RWPE2 (cell line): ENCODE data around the gene CFAP58.

Experiments
- ATAC-seq: fragments of 200-7000 bp; cut with Tn5 transposase; 3 replicates; pipeline ENCODE4 v1.9.1; 2021; ENCODE audit warnings: low read depth
- DNase-seq: peaks from one replicate; pipeline ENCODE4 v3.0.0-alpha.2; 2020; ENCODE audit warnings: low spot score
- H3K27ac ChIP-seq: fragments of 450-650 bp; 2 replicates; pipeline ENCODE4 v1.5.1; 2017; ENCODE audit warnings: mild to moderate bottlenecking; ENCODE audit not compliant: poor library complexity, severe bottlenecking
- H3K27me3 ChIP-seq: fragments of 250-450 bp; sonication (Bioruptor Pico); 2 replicates; pipeline ENCODE4 v1.5.1; 2021; ENCODE audit warnings: mild to moderate bottlenecking, moderate library complexity; ENCODE audit not compliant: insufficient read depth, poor library complexity, severe bottlenecking
- H3K36me3 ChIP-seq: fragments of 250-450 bp; sonication (Bioruptor Pico); 2 replicates; pipeline ENCODE4 v1.5.1; 2020; ENCODE audit warnings: low read depth, mild to moderate bottlenecking, moderate library complexity
- H3K4me1 ChIP-seq: fragments of 250-450 bp; sonication (Bioruptor Pico); 2 replicates; pipeline ENCODE4 v1.5.1; 2021; ENCODE audit warnings: mild to moderate bottlenecking, moderate library complexity; ENCODE audit not compliant: insufficient read depth, poor library complexity, severe bottlenecking
- H3K4me3 ChIP-seq: fragments of 250-450 bp; sonication (Bioruptor Pico); 2 replicates; pipeline ENCODE4 v1.5.1; 2021; ENCODE audit warnings: mild to moderate bottlenecking, moderate library complexity; ENCODE audit not compliant: severe bottlenecking
- H3K9me3 ChIP-seq: fragments of 250-450 bp; sonication (Bioruptor Pico); 2 replicates; pipeline ENCODE4 v1.5.1; 2021; ENCODE audit warnings: mild to moderate bottlenecking, moderate library complexity; ENCODE audit not compliant: severe bottlenecking
- CTCF ChIP-seq: fragments of 450-650 bp; IDR thresholded peaks from one replicate; pipeline ENCODE4 v1.5.1; 2017; ENCODE audit warnings: mild to moderate bottlenecking, moderate library complexity; ENCODE audit not compliant: poor library complexity, severe bottlenecking

The CFAP58 gene

GRCh38 chr10:104342941-104343411 is 10.7 kb upstream of the CFAP58 start:
- H3K27me3 ChIP-seq: no peaks in the 10 kb centered on the region
- H3K36me3 ChIP-seq: no peaks in the 10 kb centered on the region
- no peak overlapping the region for H3K4me3 ChIP-seq
- H3K4me1 ChIP-seq: peaks cover 5% of the 10 kb centered on the region
- no peak for TF ChIP-seq CTCF
- DNase-seq (no peak), ATAC-seq (no peak)
- H3K9me3 ChIP-seq: no peaks in the 10 kb centered on the region
- H3K27ac ChIP-seq: no peak overlapping the region

- no peak overlapping the region for H3K4me3 ChIP-seq
- TF ChIP-seq CTCF: no peak
- no peak overlapping the region for H3K27ac ChIP-seq
- no peaks in the 10 kb centered on the region for H3K27me3 ChIP-seq
- no peak for DNase-seq
- no peaks in the 10 kb centered on the region for H3K36me3 ChIP-seq
- no peaks in the 10 kb centered on the region for H3K9me3 ChIP-seq
- peaks cover 6% of the 10 kb centered on the region for H3K4me1 ChIP-seq
- no peak for ATAC-seq
Observed at GRCh38 chr10:104344219-104344618, 9.4 kb upstream of the CFAP58 start.

GRCh38 chr10:104345515-104345914 is 8.1 kb upstream of the CFAP58 start:
- Histone ChIP-seq H3K4me3 (no peak overlapping the region), H3K9me3 (no peaks in the 10 kb centered on the region), H3K36me3 (no peaks in the 10 kb centered on the region), H3K27ac (no peak overlapping the region), H3K27me3 (no peaks in the 10 kb centered on the region), H3K4me1 (peaks cover 9% of the 10 kb centered on the region)
- ATAC-seq: no peak
- no peak for DNase-seq
- TF ChIP-seq CTCF: no peak

GRCh38 chr10:104345941-104346340 is 7.7 kb upstream of the CFAP58 start:
- no peak overlapping the region for H3K27ac ChIP-seq
- H3K4me1 ChIP-seq: peaks cover 9% of the 10 kb centered on the region
- no peak for TF ChIP-seq CTCF
- DNase-seq (no peak), ATAC-seq (no peak)
- H3K27me3 ChIP-seq: no peaks in the 10 kb centered on the region
- H3K9me3 ChIP-seq: no peaks in the 10 kb centered on the region
- H3K36me3 ChIP-seq: no peaks in the 10 kb centered on the region
- no peak overlapping the region for H3K4me3 ChIP-seq

GRCh38 chr10:104347295-104348045 is 6.2 kb upstream of the CFAP58 start:
- H3K4me1 ChIP-seq: peaks cover 20% of the 10 kb centered on the region
- H3K27ac ChIP-seq: no peak overlapping the region
- no peak for DNase-seq

More at GRCh38 chr10:104347295-104348045, 6.2 kb upstream of the CFAP58 start:
- no peak for TF ChIP-seq CTCF
- Histone ChIP-seq H3K27me3 (no peaks in the 10 kb centered on the region), H3K4me3 (no peak overlapping the region), H3K36me3 (no peaks in the 10 kb centered on the region), H3K9me3 (no peaks in the 10 kb centered on the region)
- no peak for ATAC-seq
